ENCODE results near the gene RRAGD.

RRAGD gene

DNA sequence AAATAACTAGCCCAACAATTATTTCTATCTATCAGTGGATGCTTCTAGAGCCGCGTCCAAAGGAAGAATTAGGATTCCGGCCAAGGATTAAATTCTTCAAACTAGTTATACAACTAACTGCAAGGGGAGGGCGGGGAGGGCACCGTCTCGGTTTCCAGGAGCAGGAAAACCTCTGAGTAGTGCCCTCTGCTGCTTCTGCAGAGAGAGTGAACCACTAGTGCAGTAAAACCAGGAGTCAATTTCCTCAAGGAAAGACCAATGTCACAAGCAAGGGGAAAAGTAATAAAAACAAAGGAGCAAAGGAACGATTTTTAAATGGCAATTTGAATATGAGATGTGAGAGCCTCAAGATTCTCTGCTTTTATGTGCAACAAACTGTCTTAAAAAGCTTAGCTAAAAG lies 43.1 kb downstream of the RRAGD start:
- TF ChIP-seq, protein P1, sequence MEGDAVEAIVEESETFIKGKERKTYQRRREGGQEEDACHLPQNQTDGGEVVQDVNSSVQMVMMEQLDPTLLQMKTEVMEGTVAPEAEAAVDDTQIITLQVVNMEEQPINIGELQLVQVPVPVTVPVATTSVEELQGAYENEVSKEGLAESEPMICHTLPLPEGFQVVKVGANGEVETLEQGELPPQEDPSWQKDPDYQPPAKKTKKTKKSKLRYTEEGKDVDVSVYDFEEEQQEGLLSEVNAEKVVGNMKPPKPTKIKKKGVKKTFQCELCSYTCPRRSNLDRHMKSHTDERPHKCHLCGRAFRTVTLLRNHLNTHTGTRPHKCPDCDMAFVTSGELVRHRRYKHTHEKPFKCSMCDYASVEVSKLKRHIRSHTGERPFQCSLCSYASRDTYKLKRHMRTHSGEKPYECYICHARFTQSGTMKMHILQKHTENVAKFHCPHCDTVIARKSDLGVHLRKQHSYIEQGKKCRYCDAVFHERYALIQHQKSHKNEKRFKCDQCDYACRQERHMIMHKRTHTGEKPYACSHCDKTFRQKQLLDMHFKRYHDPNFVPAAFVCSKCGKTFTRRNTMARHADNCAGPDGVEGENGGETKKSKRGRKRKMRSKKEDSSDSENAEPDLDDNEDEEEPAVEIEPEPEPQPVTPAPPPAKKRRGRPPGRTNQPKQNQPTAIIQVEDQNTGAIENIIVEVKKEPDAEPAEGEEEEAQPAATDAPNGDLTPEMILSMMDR (IDR thresholded peaks at IDR 0.05): peak; percentile 40
- peak; percentile 28 for DNase-seq
- Mint-ChIP-seq H3K4me1 (peaks cover 10% of the 10 kb centered on the region), H3K27ac (no peak overlapping the region), H3K4me3 (no peak overlapping the region), H3K9me3 (no peaks in the 10 kb centered on the region), H3K27me3 (ENCODE audit: low read depth, poor library complexity) (no peaks in the 10 kb centered on the region), H3K36me3 (ENCODE audit: low read depth) (no peaks in the 10 kb centered on the region)

GRCh38 chr6:89368107-89368506 lies 44.0 kb downstream of the RRAGD start:
- Mint-ChIP-seq H3K27me3 (ENCODE audit: low read depth, poor library complexity) (no peaks in the 10 kb centered on the region), H3K36me3 (ENCODE audit: low read depth) (no peaks in the 10 kb centered on the region), H3K4me3 (no peak overlapping the region), H3K9me3 (no peaks in the 10 kb centered on the region), H3K4me1 (peaks cover 10% of the 10 kb centered on the region), H3K27ac (no peak overlapping the region)
- DNase-seq: peak; percentile 79
- TF ChIP-seq, protein P1 (IDR thresholded peaks at IDR 0.05): peak; percentile 90

- TF ChIP-seq, protein P1 (IDR thresholded peaks at IDR 0.05): no peak
- H3K4me1 Mint-ChIP-seq: peaks cover 11% of the 10 kb centered on the region
- H3K4me3 Mint-ChIP-seq: no peak overlapping the region
- no peaks in the 10 kb centered on the region for H3K9me3 Mint-ChIP-seq
- no peaks in the 10 kb centered on the region for H3K36me3 Mint-ChIP-seq (ENCODE audit: low read depth)
- no peak for DNase-seq
- H3K27me3 Mint-ChIP-seq (ENCODE audit: low read depth, poor library complexity): peaks cover 8% of the 10 kb centered on the region
- H3K27ac Mint-ChIP-seq: no peak overlapping the region
Observed at GRCh38 chr6:89364586-89364985, 47.5 kb downstream of the RRAGD start.

- TF ChIP-seq, protein P1 (IDR thresholded peaks at IDR 0.05): no peak
- H3K4me3 Mint-ChIP-seq: no peak overlapping the region
Observed at GRCh38 chr6:89361171-89361570, 50.9 kb downstream of the RRAGD start.

DNA sequence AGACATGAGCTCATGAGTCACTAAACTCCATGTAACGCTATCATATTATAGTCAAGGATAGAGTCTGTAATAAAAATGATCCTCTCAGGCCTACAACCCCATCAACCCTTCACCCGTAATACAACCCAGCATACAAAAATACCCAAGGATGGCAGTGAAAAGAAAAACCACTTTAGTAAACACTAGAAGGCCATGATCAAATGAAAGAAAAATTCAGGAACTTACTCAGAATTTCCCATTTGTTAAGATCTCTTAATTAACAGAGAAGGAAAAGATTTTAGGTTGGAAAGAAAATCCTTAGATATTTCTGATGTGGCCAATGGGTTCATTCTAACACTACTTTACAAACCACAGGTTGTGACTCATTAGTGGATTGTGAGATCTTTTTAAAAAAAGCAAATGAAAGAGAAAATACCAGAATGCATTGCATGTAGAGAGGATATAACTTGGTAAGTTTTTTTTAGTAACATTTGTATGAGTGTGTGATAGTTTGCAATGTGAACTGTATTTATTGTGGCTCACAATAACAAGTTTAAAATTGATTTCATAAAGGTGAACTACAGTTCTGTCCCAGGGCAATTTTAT lies 51.6 kb downstream of the RRAGD start:
- H3K9me3 Mint-ChIP-seq: no peaks in the 10 kb centered on the region
- DNase-seq: no peak
- no peaks in the 10 kb centered on the region for H3K36me3 Mint-ChIP-seq (ENCODE audit: low read depth)
- no peak overlapping the region for H3K27ac Mint-ChIP-seq
- peaks cover 11% of the 10 kb centered on the region for H3K27me3 Mint-ChIP-seq (ENCODE audit: low read depth, poor library complexity)
- no peak overlapping the region for H3K4me3 Mint-ChIP-seq
- TF ChIP-seq, protein P1 (IDR thresholded peaks at IDR 0.05): no peak
- H3K4me1 Mint-ChIP-seq: peaks cover 9% of the 10 kb centered on the region

More at GRCh38 chr6:89361171-89361570, 50.9 kb downstream of the RRAGD start:
- Mint-ChIP-seq H3K27me3 (ENCODE audit: low read depth, poor library complexity) (peaks cover 11% of the 10 kb centered on the region), H3K4me1 (peaks cover 9% of the 10 kb centered on the region), H3K36me3 (ENCODE audit: low read depth) (no peaks in the 10 kb centered on the region), H3K27ac (no peak overlapping the region), H3K9me3 (no peaks in the 10 kb centered on the region)
- no peak for DNase-seq

DNA sequence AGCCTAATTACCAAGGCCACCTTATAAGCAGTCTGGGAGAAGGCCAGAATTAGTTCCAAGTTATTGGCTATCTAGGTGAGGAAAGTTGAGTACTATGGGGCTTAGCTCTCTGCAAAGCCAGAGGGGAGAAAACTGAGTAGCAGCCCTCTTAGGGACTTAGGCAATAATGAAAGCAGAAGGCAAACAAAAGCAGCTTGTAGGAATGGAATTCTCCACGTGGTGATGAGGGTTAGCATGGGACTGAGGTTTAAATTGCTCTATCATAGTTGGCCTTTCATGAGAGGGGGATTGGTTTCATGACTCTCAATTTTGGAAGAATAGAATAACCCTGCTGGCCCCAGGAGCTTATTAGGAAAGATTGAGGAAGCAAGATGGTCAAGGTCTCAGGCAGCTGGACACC lies 52.5 kb downstream of the RRAGD start:
- Mint-ChIP-seq H3K4me1 (peaks cover 9% of the 10 kb centered on the region), H3K27ac (no peak overlapping the region), H3K9me3 (no peaks in the 10 kb centered on the region), H3K36me3 (ENCODE audit: low read depth) (no peaks in the 10 kb centered on the region), H3K27me3 (ENCODE audit: low read depth, poor library complexity) (peaks cover 11% of the 10 kb centered on the region), H3K4me3 (no peak overlapping the region)
- DNase-seq: no peak
- TF ChIP-seq, protein P1 (IDR thresholded peaks at IDR 0.05): no peak

All from nephron progenitor cell (in vitro differentiated cells).